Measurements from ENCODE around the gene LRG1. TPM values are rescaled to one million over a fixed set of nuclear protein-coding genes. Genes with fewer than 3 reads are reported as not detected.

LRG1 gene
- total RNA-seq, 4 donors from 2014 or later = 0.17 to 9.4 (median 0.79) TPM

DNA sequence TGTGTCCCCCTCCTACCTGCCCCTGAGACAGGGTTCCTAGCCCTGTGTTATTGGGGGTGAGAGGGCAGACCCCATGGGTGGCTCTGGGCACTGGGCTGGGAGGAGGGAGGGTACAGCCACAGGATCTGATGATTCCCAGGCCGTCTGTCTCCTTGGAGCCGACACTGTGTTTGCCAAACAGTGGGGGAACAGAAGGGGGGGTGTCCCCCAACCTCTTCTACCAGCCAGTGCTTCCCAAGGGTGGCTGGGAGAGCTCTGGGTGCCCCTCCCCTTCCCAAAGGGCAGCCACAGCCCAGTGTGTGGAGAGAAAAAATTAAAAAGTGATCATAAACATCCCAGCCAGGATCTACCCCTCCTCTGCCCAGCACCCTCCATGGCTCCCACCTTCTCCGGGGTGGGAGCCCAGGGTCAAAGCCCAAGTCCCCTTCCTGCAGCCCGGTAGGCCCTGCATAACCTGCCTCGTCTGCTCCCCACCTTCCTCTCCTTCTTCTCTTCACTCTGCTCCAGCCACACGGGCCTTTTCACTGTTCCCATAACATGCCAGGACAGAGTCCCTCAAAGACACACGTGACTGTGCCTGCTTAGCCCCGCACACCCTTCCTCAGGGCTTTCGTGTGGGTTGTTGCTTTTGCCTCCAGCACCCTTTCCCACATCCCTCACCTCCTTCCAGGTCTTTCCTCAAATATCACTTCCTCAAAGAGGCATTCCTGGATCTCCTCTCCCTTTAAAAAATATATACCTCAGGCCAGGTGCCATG lies 20.1 kb downstream of the LRG1 start:
- Histone ChIP-seq H3K27me3 (no peaks in the 10 kb centered on the region), H3K36me3 (peaks cover 0 to 10% (median 4%) of the 10 kb centered on the region in 4 donors), H3K27ac (replicated peaks in 1 of 4) (peak overlapping the region; percentile 93 to 96 (median 94)), H3K9me3 (no peaks in the 10 kb centered on the region), H3K4me1 (peaks cover 27 to 54% (median 48%) of the 10 kb centered on the region in 4 donors), H3K4me3 (peak overlapping the region in 2 of 4 donors; percentile 59 to 69)
- WGBS = 56% methylated on average over 7 of the region's 9 CpGs
- TF ChIP-seq POLR2A (IDR thresholded peaks at IDR 0.05; ENCODE audit: low read depth) (no peak), POLR2AphosphoS5 (IDR thresholded peaks at IDR 0.05) (peak; percentile 55 to 77), CTCF (IDR thresholded peaks at IDR 0.05) (no peak), EP300 (IDR thresholded peaks at IDR 0.05) (no peak)
- intact Hi-C loops (cut with DNase I) = loop anchor here (5.0 kb wide), 1 partner anchor 62 kb away; the partner anchor contains the start of gene UBXN6
- DNase-seq (ENCODE audit: extremely low spot score) = no peak

DNA sequence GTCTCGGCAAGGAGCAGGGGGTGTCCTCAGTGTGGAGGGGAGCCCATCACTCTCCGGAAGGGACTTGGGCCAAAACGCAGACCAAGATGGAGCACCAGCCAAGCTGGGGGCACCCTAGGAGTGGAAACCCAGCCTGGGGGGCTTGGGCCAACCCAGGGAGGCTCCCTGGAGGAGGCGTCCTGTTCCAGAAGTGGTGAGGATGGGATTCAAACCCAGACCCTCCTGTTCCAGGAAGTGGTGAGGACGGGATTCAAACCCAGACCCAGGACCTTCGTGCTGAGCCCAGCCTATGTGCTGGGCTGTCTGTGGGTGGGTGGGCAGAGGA lies 20.7 kb downstream of the LRG1 start:
- Histone ChIP-seq H3K4me1 (peaks cover 27 to 54% (median 49%) of the 10 kb centered on the region in 4 donors), H3K9me3 (no peaks in the 10 kb centered on the region), H3K27ac (replicated peaks in 1 of 4) (peak overlapping the region; percentile 93 to 96 (median 94)), H3K27me3 (no peaks in the 10 kb centered on the region), H3K4me3 (peak overlapping the region; percentile 58 to 69 (median 64)), H3K36me3 (peaks cover 0 to 10% (median 4%) of the 10 kb centered on the region in 4 donors)
- no peak for DNase-seq (ENCODE audit: extremely low spot score)
- intact Hi-C loops (cut with DNase I) = loop anchor here (5.0 kb wide), 1 partner anchor 62 kb away; the partner anchor contains the start of gene UBXN6
- TF ChIP-seq POLR2A (IDR thresholded peaks at IDR 0.05; ENCODE audit: low read depth) (no peak), POLR2AphosphoS5 (IDR thresholded peaks at IDR 0.05) (no peak), EP300 (IDR thresholded peaks at IDR 0.05) (no peak)
- 80% methylated on average over 5 of the region's 6 CpGs for WGBS

DNA sequence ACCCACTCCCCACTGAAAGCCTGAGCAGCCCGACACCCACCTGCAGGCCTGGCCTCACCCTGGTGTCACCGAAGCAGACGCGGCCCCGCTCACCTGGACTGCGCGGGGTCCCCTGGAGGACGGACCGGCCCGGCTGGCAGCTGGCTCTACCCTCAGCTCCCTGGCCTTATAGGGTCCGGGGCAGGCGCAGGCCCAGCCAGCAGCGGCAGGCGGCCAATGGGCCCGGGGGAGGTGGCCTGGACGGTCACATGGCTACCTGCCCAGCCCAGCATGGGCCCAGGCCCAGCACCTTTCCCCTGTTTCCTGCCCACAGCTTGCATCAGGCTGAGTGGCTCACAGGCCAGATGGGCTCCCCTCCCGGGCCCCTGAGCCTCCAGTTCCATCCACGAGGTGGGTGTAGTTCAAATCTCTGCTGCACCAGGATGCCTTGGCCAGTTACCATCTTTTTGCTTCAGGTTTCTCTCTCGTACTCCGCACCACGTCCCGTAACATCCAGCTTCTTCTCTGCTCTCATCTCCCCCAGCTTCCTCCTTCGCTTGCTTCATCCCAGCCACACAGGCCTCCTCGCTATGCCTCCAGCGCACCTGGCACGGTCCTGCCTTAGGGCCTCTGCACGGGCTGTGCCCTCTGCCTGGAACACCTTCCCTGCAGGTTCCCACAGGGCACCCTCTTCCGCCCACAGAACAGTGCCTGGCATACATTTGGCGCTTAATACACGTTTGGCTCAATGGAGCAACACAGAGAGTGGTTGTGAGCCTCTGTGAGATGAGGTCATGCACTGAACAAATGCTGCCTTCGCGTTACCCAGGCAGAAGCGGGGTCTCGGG lies 21.3 kb downstream of the LRG1 start, which contains the start of gene PLIN4:
PLIN4 (minus strand) TSS at position 142 of the 827 bp plus-strand sequence. CDS start 214 bp downstream, outside the sequence.
- H3K4me1 ChIP-seq = peaks cover 27 to 54% (median 49%) of the 10 kb centered on the region in 4 donors
- intact Hi-C loops (cut with DNase I) = loop anchor here (5.0 kb wide), 1 partner anchor 61 kb away; the partner anchor contains the start of gene UBXN6
- peak within 1 kb of the TSS; percentile 58 to 69 (median 64) for H3K4me3 ChIP-seq
- H3K27ac ChIP-seq (replicated peaks in 1 of 4) = peak within 1 kb of the TSS; percentile 93 to 96 (median 94)
- H3K27me3 ChIP-seq = no peaks in the 10 kb centered on the region
- H3K36me3 ChIP-seq = peaks cover 1 to 15% (median 7%) of the 10 kb centered on the region in 4 donors
- no peaks in the 10 kb centered on the region for H3K9me3 ChIP-seq
- WGBS = 43% methylated on average over 29 of the region's 34 CpGs
- TF ChIP-seq CTCF (IDR thresholded peaks at IDR 0.05) = no peak
- TF ChIP-seq EP300 (IDR thresholded peaks at IDR 0.05) = no peak
- peak; percentile 93 to 99 for TF ChIP-seq POLR2AphosphoS5 (IDR thresholded peaks at IDR 0.05)
- TF ChIP-seq POLR2A (IDR thresholded peaks at IDR 0.05; ENCODE audit: low read depth) = peak; percentile 86
- no peak for DNase-seq (ENCODE audit: extremely low spot score)

- Histone ChIP-seq H3K4me1 (peaks cover 27 to 54% (median 46%) of the 10 kb centered on the region in 4 donors), H3K27me3 (no peaks in the 10 kb centered on the region), H3K4me3 (peak overlapping the region; percentile 58 to 69 (median 64)), H3K9me3 (no peaks in the 10 kb centered on the region), H3K36me3 (peaks cover 8 to 22% (median 14%) of the 10 kb centered on the region in 4 donors), H3K27ac (replicated peaks in 1 of 4) (peak overlapping the region; percentile 93 to 96 (median 94))
- TF ChIP-seq CTCF (IDR thresholded peaks at IDR 0.05) = no peak
- TF ChIP-seq POLR2A (IDR thresholded peaks at IDR 0.05; ENCODE audit: low read depth) = no peak
- TF ChIP-seq POLR2AphosphoS5 (IDR thresholded peaks at IDR 0.05) = no peak
- no peak for TF ChIP-seq EP300 (IDR thresholded peaks at IDR 0.05)
- intact Hi-C loops (cut with DNase I) = loop anchor here (5.0 kb wide), 1 partner anchor 60 kb away; the partner anchor contains the start of gene UBXN6
- no peak for DNase-seq (ENCODE audit: extremely low spot score)
- whole genome bisulfite sequencing = 75% methylated on average over 6 of the region's 24 CpGs
These were observed 22.3 kb downstream of the LRG1 start for GRCh38 chr19:4517451-4518057.
